Panc1 (cell line): ENCODE results near the gene LACRT.

ENCODE experiments used
- CTCF ChIP-seq: fragments of 450-650 bp; IDR thresholded peaks from 2 replicates; pipeline ENCODE4 v1.5.1; 2017; ENCODE audit warnings: mild to moderate bottlenecking
- POLR2AphosphoS5 ChIP-seq: IDR thresholded peaks from 2 replicates; pipeline ENCODE4 v1.6.1; 2012; ENCODE audit warnings: mild to moderate bottlenecking, low read depth, low read length, moderate library complexity

GRCh38 chr12:54602661-54603060 is 32.0 kb downstream of the LACRT start:
- TF ChIP-seq CTCF = no peak
- TF ChIP-seq POLR2AphosphoS5 = no peak
